GM12874 (cell line): ENCODE measurements around the gene PCSK2.

ENCODE experiments used
- CTCF ChIP-seq: IDR thresholded peaks from 2 replicates; pipeline ENCODE4 v1.5.1; 2011; ENCODE audit warnings: low read depth, mild to moderate bottlenecking, control low read depth, low read length, moderate library complexity; ENCODE audit not compliant: insufficient read depth

PCSK2 gene

DNA sequence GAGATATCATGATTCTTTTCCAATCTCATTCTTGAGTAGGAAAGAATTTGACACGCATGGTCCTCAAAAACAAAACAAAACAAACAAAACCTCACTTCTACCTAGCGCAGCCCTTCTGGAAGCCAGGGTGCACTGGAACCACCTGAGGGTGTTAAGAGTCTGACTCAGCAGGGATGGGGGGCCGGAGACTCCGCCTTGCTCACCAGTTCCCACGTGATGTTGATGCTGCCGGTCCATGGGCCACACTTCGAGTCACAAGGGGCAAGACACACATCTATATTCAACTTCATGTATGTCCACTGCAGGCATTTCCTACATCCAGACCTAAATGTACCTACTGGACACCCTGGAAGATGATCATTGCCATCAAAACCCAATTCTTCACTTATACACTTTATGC is 274.0 kb downstream of the PCSK2 start:
- no peak for TF ChIP-seq CTCF

- TF ChIP-seq CTCF = no peak
Observed at GRCh38 chr20:17501701-17502100, 274.9 kb downstream of the PCSK2 start.

DNA sequence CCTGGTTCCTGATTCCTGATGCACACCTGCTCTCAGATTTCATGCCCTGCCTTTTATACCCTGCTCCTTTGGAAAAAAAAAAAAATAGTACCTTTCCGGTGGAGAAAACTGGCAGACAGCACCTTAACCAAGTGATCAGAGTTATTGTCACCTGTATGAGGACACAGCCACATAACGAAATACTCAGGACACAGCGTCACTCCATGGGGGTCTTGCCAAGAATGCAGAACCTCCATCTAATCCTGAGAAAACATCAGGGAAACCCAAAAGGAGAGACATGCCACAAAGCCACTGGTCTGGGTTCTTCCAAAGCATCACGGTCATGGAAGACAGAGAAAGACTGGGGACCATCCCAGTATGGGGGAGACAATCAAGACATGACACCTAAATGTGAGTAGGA is 275.3 kb downstream of the PCSK2 start:
- no peak for TF ChIP-seq CTCF

GRCh38 chr20:17503301-17504065 is 276.6 kb downstream of the PCSK2 start:
- TF ChIP-seq CTCF = no peak

DNA sequence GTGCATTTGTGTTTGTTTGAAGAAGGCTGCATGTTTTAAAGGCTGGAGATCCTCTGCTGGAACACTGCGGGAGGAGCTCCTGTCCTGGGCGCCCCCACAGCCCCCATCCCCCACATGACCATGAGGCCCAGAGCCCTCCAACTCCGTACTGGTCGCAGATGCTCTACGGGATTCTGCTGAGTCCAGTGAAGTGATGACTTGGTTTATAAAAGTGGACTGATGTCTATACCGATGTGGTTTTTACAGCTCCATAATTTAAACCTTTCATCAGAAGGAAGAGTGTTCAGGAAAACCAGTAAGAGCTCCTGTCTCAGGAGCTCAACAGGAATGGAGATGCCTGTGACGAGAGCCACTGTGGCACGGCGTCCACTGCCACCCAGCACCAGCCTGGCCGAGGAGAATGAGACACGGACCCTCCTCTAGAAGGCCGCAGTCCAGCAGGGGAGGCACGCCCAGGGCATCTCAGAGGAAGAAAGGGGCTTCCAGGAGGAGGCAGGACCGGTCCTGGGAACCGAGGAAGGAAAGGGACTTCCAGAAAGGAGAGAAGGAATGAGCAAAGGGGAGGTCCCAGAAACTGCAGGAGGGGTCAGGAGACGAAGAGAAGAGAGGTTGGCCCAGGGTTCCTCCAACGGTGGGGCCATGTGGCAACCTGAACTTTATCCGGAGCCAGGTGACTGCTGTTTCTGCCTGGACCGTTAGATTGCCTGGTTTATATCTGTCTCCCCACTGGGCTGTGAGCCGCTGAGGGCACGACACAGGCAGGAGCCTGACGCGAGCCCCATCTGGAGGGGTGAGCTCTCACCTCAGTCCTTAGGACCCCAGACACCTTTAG is 277.4 kb downstream of the PCSK2 start:
- TF ChIP-seq CTCF = no peak

DNA sequence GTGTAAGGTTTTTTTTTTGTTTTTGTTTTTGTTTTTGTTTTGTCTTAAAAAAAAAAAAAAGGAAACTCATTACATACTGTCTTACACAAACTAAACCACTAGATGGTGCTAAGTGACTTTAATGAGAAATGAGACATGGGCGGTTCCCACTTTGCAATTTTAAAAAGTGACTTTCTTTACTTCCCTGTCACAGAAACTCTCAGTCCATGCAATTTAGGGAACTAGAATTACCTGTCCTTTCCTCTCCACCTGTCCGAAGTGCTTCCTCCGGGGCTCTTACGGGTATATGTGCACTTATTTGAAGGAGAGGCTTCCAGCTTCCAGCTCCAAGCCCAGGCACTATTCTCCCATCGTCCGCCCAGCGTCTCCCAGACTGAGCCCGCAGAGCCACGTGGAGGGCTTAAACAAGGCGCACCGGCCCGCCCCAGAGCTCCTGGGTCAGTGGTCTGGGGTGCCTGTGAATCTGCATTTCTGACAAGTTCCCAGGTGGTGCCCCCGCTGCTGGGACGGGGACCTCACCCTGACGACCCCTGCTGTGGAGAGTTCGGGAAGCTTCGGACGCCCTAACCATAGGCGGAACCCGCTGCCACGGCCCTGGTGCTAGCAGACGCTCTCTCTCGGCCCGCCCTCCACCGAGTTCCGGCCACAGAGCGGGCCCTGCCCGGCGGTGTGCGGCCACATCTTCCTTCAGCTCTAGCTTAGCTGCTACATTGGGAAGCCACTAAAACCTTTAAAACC is 278.2 kb downstream of the PCSK2 start:
- TF ChIP-seq CTCF = peak; percentile 43; the same call in 1 of the 2 replicates

DNA sequence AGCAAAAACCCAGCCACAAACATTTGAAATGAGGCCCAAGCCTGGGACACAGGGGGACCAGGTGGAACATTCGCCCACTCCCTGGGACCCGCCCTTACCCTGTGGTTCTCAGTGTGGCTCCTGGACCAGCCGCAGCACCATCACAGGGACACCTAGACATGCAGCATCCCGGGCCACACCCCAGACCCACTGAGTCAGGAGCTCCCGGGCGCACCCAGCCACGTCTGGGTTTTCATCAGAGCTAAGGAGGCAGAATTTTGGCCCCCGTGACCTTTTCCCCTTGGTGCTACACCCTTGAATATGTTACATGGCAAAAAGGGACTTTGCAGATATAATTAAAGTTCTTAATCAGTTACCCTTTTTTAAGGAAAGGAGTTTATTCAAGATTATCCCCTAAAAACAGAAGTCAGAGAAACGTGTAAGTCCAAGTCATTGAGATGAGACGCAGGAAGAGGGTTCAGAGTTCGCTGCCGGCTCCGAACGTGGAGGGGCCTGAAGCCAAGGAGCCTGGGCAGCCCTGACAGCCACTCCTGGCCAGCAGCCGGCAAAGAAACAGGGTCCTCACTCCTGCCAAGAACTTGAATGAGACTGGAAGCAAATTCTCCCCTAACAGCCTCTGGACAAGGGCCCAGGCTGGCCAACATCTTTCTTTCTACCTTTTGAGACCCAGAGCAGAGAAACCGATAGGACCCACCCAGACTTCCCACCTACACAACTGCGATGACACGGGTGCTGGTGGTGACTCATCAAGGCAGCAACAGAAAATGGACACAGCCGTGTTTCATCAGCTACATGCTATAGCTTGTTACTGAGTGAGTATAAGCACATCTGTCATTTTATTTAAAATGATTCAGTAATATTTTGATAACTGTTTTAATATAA is 279.0 kb downstream of the PCSK2 start:
- no peak for TF ChIP-seq CTCF
